ENCODE results near the gene PLEKHA8.

PLEKHA8 gene

GRCh38 chr7:30040938-30041337 lies 12.7 kb downstream of the PLEKHA8 start:
- FAIRE-seq, result no peak
- TF ChIP-seq CTCF (IDR thresholded peaks at IDR 0.05; ENCODE audit: insufficient read depth, missing control alignments), result no peak
- no peak for DNase-seq (ENCODE audit: insufficient read length, low spot score)

GRCh38 chr7:30041526-30042269 lies 13.5 kb downstream of the PLEKHA8 start:
- FAIRE-seq, result no peak

GRCh38 chr7:30046127-30046770 lies 18.0 kb downstream of the PLEKHA8 start:
- FAIRE-seq (no peak), DNase-seq (ENCODE audit: insufficient read length, low spot score) (no peak)
- no peak for TF ChIP-seq CTCF (IDR thresholded peaks at IDR 0.05; ENCODE audit: insufficient read depth, missing control alignments)

More at GRCh38 chr7:30041526-30042269, 13.5 kb downstream of the PLEKHA8 start:
- TF ChIP-seq CTCF (IDR thresholded peaks at IDR 0.05; ENCODE audit: insufficient read depth, missing control alignments), result no peak
- DNase-seq (ENCODE audit: insufficient read length, low spot score), result no peak

- TF ChIP-seq CTCF (IDR thresholded peaks at IDR 0.05; ENCODE audit: insufficient read depth, missing control alignments), result no peak
Measured at GRCh38 chr7:30047124-30047523, 18.9 kb downstream of the PLEKHA8 start.

GRCh38 chr7:30048582-30048981 lies 20.4 kb downstream of the PLEKHA8 start:
- no peak for TF ChIP-seq CTCF (IDR thresholded peaks at IDR 0.05; ENCODE audit: insufficient read depth, missing control alignments)
- DNase-seq (ENCODE audit: insufficient read length, low spot score) (no peak), FAIRE-seq (no peak)

More at GRCh38 chr7:30047124-30047523, 18.9 kb downstream of the PLEKHA8 start:
- FAIRE-seq (no peak), DNase-seq (ENCODE audit: insufficient read length, low spot score) (no peak)

GRCh38 chr7:30049173-30049572 lies 21.0 kb downstream of the PLEKHA8 start:
- no peak for TF ChIP-seq CTCF (IDR thresholded peaks at IDR 0.05; ENCODE audit: insufficient read depth, missing control alignments)
- no peak for DNase-seq (ENCODE audit: insufficient read length, low spot score)
- FAIRE-seq, result no peak

- FAIRE-seq, result no peak
Measured at GRCh38 chr7:30053068-30053467, 24.9 kb downstream of the PLEKHA8 start.

More at GRCh38 chr7:30053068-30053467, 24.9 kb downstream of the PLEKHA8 start:
- DNase-seq (ENCODE audit: insufficient read length, low spot score), result no peak
- TF ChIP-seq CTCF (IDR thresholded peaks at IDR 0.05; ENCODE audit: insufficient read depth, missing control alignments), result no peak

Data from D721Med (cell line).